Lung (tissue), 12 donors: ENCODE data around the gene MKRN2OS. TPM values are rescaled to one million over a fixed set of nuclear protein-coding genes. Genes with fewer than 3 reads are reported as not detected.
"Not testable (repeated sequence)": the region's sequence is repeated elsewhere in the genome, so short reads cannot be mapped to it uniquely, and the experiment has no call there.

ENCODE experiments used
- ATAC-seq: fragments of 200-7000 bp; cut with Tn5 transposase; one replicate; pipeline ENCODE4 v1.9.1; 2020; ENCODE audit warnings: moderate number of reproducible peaks; ENCODE audit not compliant: insufficient read depth, low FRiP score
- DNase-seq, 3 donors: peaks; one replicate each; pipeline ENCODE4 v3.0.0-alpha.2; 2013 to 2017
- H3K27ac ChIP-seq, 2 donors: one replicate each; pipeline ENCODE4 v1.5.1; 2013; ENCODE audit warnings: mild to moderate bottlenecking in 2 of 2, moderate library complexity in 2 of 2, control low read depth in 1 of 2, inconsistent platforms in 1 of 2, low read depth in 1 of 2, low read length in 1 of 2
- H3K27me3 ChIP-seq, 3 donors: one replicate each; pipeline ENCODE4 v1.5.1; 2013; ENCODE audit warnings: low read length in 2 of 3; ENCODE audit not compliant: control insufficient read depth in 3 of 3, insufficient read depth in 3 of 3
- H3K36me3 ChIP-seq, 4 donors: one replicate each; pipeline ENCODE4 v1.5.1; 2013; ENCODE audit warnings: low read length in 4 of 4, mild to moderate bottlenecking in 1 of 4, moderate library complexity in 1 of 4; ENCODE audit not compliant: control insufficient read depth in 4 of 4, insufficient read depth in 4 of 4
- H3K4me1 ChIP-seq, 5 donors: one replicate each; pipeline ENCODE4 v1.5.1; 2013; ENCODE audit warnings: low read length in 5 of 5, mild to moderate bottlenecking in 2 of 5, moderate library complexity in 1 of 5; ENCODE audit not compliant: control insufficient read depth in 5 of 5, insufficient read depth in 5 of 5
- H3K4me3 ChIP-seq: one replicate; pipeline ENCODE4 v1.5.1; 2013; ENCODE audit warnings: mild to moderate bottlenecking, control low read depth, moderate library complexity
- H3K9ac ChIP-seq, 2 donors: one replicate each; pipeline ENCODE4 v1.5.1; 2013; ENCODE audit warnings: low read length in 2 of 2, control low read depth in 1 of 2; ENCODE audit not compliant: insufficient read depth in 1 of 2
- H3K9me3 ChIP-seq, 4 donors: one replicate each; pipeline ENCODE4 v1.5.1; 2013; ENCODE audit warnings: low read length in 3 of 4, mild to moderate bottlenecking in 1 of 4, moderate library complexity in 1 of 4; ENCODE audit not compliant: control insufficient read depth in 4 of 4, insufficient read depth in 3 of 4
- CTCF ChIP-seq: IDR thresholded peaks from 2 replicates; pipeline ENCODE4 v1.5.1; 2012; ENCODE audit warnings: mild to moderate bottlenecking; ENCODE audit errors: control extremely low read depth, extremely low read depth
- WGBS, 2 donors: extraction: QIAGEN DNeasy Blood & Tissue Kit; methylation state at CpG; one replicate each; pipeline ENCODE4 v1.1.7; 2013; 5-methylcytosine and 5-hydroxymethylcytosine counted together
- polyA plus RNA-seq, 2 donors: library from polyadenylated mRNA; stranded (reverse); fragments of 200-250 nt; gene quantifications; one replicate each; pipeline ENCODE4 v1.2.1, GENCODE V29; 2013
- total RNA-seq, 2 donors: library from RNA; depleted of rRNA in 1 of 2; stranded (reverse); fragments of >200 nt in 1 of 2; gene quantifications; one replicate each; pipeline ENCODE4 v1.2.1, GENCODE V29; 2014 to 2021
- donor health status: control.
- donor health status: control.
- donor health status: Bipolar disorder and iron deficiency.
- donor health status: healthy.
- donor health status: DM: yes; HTN: yes; CAD: no.

The MKRN2OS gene
- total and polyA plus RNA-seq, 4 donors = 0.62 to 1.3 (median 1.1) TPM; not detected in 1

- 71 to 85% methylated on average over 11 of the region's 11 CpGs for WGBS, 2 donors
- Histone ChIP-seq H3K4me3 (no peak overlapping the region), H3K9me3 (no peaks in the 10 kb centered on the region), H3K4me1 (no peaks in the 10 kb centered on the region), H3K9ac (no peak overlapping the region), H3K36me3 (peaks cover 0 to 3% (median 0%) of the 10 kb centered on the region in 4 donors), H3K27ac (no peak overlapping the region), H3K27me3 (no peaks in the 10 kb centered on the region)
- ATAC-seq = no peak
- no peak for DNase-seq
- TF ChIP-seq CTCF = no peak
Observed at GRCh38 chr3:12544652-12545472, 437 bp downstream of the MKRN2OS start.

GRCh38 chr3:12543497-12543896 lies 1.8 kb downstream of the MKRN2OS start:
- H3K27me3 ChIP-seq, H3K4me3 ChIP-seq, H3K36me3 ChIP-seq, DNase-seq, H3K9me3 ChIP-seq, ATAC-seq, H3K9ac ChIP-seq, H3K27ac ChIP-seq, H3K4me1 ChIP-seq: not testable (repeated sequence)
- WGBS, 2 donors = 92 to 95% methylated on average over 12 of the region's 12 CpGs

GRCh38 chr3:12541625-12542024 lies 3.7 kb downstream of the MKRN2OS start:
- Histone ChIP-seq H3K36me3 (peaks cover 0 to 3% (median 0%) of the 10 kb centered on the region in 4 donors), H3K27ac (no peak overlapping the region), H3K9me3 (no peaks in the 10 kb centered on the region), H3K4me1 (no peaks in the 10 kb centered on the region), H3K9ac (no peak overlapping the region), H3K4me3 (no peak overlapping the region), H3K27me3 (no peaks in the 10 kb centered on the region)
- DNase-seq (no peak), ATAC-seq (no peak)
- WGBS, 2 donors = 77 to 80% methylated on average over 8 of the region's 8 CpGs
- TF ChIP-seq CTCF = no peak

- Histone ChIP-seq H3K27ac (no peak overlapping the region), H3K27me3 (no peaks in the 10 kb centered on the region), H3K9ac (no peak overlapping the region), H3K4me3 (no peak overlapping the region), H3K36me3 (peaks cover 1 to 9% (median 5%) of the 10 kb centered on the region in 4 donors), H3K9me3 (no peaks in the 10 kb centered on the region), H3K4me1 (no peaks in the 10 kb centered on the region)
- DNase-seq (peak in 2 of 3 donors; percentile 42 to 49), ATAC-seq (no peak)
- 91 to 93% methylated on average over 6 of the region's 6 CpGs for WGBS, 2 donors
- no peak for TF ChIP-seq CTCF
Observed at GRCh38 chr3:12536423-12536822, 8.9 kb downstream of the MKRN2OS start.
